HG03103 (cell line): ENCODE data around the gene MIA.
"Not testable (repeated sequence)": the region's sequence is repeated elsewhere in the genome, so short reads cannot be mapped to it uniquely, and the experiment has no call there.

Experiments used
- ATAC-seq: cut with Tn5 transposase; IDR thresholded peaks from one replicate; pipeline ENCODE4 v1.9.1; 2021; ENCODE audit warnings: low read depth; ENCODE audit not compliant: unreplicated experiment

MIA gene

DNA sequence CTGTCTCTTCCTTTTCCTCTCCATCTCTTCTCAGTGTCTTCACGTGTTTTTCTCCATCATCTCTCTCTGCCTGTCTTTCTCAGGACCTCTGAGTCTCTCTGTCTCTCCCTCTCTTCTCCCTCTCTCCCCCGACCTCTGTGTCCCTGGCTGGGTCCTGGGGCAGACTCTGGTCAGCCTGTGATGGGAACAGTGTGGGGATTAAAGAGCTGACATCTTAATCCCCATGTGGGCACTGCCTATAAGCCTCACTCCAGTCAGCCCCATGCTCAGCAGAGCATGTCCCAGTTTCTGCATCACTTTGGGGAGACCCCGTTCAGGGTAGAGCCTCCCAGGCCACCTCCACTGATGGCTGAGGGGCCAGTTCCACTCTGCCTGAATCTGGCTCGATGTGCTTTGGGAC, 39.9 kb downstream of the MIA start:
- no peak for ATAC-seq

- ATAC-seq = not testable (repeated sequence)
Measured at GRCh38 chr19:40818480-40819399, 43.4 kb downstream of the MIA start.

DNA sequence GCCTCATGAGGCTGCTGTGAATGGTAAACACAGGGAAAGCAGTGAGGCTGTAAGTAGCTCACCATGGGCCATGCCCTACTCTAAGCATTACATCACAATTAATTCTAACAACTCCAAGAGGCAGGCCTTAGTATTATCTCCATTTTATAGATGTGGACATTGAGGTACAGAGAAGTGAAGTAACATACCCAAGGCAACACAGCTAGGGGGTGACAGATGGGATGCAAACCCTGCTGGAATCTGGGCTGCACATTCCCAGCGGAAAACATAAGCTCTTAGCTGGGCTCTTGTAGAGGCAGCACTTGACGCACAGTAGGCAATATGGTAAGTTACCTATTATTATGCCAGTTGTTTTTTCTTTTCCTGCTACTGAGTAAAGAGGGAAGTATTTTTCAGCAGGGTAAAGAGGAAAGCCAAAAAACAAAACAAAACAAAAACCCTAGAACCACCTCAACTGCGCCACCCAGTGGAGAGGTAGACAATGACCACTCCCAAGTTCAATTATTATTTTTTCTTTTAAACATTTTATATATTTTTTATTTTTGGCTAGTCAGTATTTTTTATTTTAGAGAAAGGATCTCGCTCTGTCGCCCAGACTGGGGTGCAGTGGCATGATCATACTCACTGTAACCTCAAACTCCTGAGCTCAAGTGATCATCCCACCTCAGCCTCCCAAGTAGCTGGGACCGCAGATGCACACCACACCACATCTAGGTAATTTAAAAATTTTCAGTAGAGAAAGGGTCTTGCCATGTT, 44.3 kb downstream of the MIA start:
- not testable (repeated sequence) for ATAC-seq

GRCh38 chr19:40822161-40822560, 46.8 kb downstream of the MIA start:
- no peak for ATAC-seq

- not testable (repeated sequence) for ATAC-seq
Measured at GRCh38 chr19:40822704-40823553, 47.6 kb downstream of the MIA start.

GRCh38 chr19:40824916-40825315, 49.6 kb downstream of the MIA start:
- not testable (repeated sequence) for ATAC-seq

DNA sequence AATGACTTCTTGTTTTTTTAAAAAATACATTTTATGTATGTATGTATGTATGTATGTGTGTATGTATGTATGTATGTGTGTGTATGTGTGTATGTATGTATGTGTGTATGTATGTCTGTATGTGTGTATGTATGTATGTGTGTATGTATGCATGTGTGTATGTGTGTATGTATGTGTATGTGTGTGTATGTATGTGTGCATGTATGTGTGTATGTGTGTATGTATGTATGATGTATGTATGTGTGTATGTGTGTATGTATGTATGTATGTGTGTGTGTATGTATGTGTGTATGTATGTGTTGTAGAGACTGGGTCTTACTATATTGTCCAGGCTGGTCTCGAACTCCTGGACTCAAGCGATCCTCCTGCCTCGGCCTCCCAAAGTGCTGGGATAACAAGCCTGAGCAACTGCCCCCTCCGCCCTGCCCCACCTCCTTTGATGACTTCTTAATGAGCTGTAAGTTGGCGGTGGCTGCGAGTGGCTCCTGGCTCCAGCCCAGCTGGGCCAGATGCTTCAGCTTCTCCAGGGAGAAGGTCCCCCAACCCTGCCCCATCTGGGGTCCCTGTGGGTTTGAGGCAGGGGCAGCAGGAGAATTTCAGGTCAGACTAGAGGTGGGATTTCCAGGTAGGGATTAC, 50.3 kb downstream of the MIA start:
- not testable (repeated sequence) for ATAC-seq

- not testable (repeated sequence) for ATAC-seq
Measured at GRCh38 chr19:40826312-40826698, 51.0 kb downstream of the MIA start.

- not testable (repeated sequence) for ATAC-seq
Measured at GRCh38 chr19:40826699-40827385, 51.5 kb downstream of the MIA start.
